Stimulated activated CD4-positive, alpha-beta T cell treated with anti-CD3 and anti-CD28 coated beads, Interleukin-2, amount 100 ng/mL, for 24 hours (primary cell): ENCODE measurements around the gene PLCG2.

Experiments used
- DNase-seq, 2 donors: peaks; one replicate each; pipeline ENCODE4 v3.0.0-alpha.2; 2020

PLCG2 gene

GRCh38 chr16:81882559-81882958 is 103.5 kb downstream of the PLCG2 start:
- no peak for DNase-seq

DNA sequence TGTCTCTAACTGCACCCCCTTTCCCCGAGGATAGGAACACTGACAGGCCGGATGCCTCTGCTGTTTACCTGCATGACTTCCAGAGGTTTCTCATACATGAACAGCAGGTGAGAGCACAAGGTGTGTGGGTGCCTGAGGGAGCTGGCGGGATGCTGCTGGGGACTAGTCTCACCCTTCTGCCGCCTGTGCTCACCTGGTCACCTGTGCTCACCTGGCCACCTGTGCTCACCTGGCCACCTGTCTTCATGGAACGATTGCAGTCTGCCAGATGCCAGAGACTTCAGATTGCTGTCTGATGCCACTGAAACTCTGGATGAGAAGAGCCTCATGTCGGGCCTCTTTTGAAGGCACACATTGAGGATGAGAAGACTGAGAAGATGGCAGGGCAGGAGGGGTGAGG is 104.1 kb downstream of the PLCG2 start:
- no peak for DNase-seq

DNA sequence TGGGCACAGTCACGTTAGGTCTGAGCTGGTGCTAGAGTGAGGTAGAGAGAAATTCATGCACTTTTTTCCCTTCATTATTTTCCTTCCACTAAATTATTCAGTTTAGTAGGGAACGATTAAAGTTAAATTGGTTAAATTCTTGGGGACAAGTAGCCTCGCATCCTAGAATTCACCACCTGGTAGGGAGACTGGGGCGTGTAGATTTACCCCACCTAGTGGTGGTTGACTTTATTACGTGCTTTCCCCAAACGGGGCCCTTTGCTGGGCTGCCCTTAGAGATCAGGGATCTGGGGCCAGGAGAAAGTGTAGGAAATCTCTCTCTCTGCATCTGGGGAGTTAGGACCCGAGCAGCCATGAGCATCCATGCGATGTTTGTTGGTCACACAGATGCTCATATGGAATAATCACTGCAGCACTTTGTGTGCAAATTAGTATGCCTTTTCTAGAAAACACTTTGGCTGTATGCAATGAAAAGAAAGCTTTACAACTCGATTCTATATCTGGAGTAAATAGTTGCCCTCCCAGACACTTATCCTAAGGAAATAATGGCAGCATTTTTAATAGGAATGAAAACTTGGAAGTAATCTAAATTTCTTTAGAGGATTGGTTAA is 107.0 kb downstream of the PLCG2 start:
- DNase-seq, result peak; percentile 26

DNA sequence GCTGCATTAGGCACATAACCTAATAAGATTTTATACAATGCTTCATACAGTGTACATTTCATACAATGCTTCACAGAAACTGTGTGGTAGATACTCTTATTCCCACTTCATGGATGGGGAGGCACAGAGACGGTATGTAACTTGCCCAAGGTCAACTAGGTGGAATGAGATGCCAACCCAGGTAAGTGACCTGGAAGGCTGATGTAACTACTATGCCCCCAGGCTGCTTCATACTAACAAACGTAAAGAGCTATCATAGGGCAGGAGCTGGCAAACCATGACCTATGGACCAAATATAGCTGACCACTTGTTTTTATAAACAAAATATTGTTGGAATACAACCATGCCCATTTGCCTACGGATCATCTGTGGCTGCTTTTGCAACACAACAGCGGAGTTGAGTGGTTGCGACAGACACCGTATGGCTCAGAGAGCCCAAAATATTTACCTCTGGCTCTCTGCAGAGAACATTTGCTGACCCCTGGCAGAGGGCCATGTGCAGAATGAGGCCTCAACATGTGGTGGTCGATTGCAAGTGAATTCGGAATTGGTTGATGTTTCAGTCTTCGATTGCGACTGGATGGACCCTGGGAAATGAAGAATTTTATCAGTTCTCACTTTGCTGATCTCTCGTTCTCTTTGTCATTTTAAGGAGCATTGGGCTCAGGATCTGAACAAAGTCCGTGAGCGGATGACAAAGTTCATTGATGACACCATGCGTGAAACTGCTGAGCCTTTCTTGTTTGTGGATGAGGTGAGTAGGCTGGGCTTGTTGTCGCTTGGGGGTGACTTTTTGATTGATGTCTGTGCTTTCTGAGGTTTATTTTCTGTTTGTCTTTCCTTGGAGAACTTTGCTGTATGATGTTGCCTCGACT is 109.7 kb downstream of the PLCG2 start:
- DNase-seq, result no peak

DNA sequence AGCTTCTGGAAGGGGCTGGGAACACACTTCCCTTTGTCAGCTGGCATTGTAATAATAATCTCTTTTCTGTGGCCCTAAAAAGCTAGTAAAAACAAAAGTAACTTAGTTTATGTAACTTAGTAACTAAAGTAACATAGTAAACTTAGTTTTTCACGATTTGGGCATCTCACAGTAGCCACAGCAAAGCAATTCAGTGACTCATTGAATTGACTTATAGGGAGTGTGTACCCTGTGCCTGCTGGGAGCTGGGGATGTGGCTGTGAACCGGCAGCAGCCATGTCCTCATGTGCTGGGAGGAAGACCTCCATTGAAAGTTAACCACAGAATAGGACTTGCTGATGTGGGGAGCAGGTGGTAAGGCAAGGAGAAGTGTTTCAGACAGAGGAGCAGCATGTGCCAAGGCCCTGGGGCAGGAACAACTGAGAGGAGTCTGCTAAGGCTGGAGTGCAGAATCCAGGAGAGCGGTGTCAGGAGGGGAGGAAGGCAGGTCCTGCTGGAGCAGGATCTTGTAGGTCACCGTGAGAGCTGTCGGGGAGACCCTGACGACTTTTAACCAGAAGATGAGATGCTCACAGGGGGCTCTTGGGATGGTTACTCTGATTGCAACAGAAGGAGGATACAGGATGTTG is 112.8 kb downstream of the PLCG2 start:
- DNase-seq, result no peak

DNA sequence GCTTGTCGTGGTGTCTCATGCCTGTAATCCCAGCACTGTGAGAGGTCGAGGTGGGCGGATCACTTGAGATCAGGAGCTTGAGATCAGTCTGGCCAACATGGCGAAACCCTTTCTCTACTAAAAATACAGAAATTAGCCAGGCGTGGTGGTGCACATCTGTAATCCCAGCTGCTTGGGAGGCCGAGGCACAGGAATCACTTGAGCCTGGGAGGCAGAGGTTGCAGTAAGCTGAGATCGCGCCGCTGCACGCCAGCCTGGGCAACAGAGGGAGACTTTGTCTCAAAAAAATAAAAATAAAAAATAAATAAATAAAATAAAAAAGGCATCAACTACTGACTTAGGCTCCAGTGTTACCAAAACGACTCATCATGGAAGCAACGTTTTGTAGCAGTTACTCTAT is 115.5 kb downstream of the PLCG2 start:
- no peak for DNase-seq

DNA sequence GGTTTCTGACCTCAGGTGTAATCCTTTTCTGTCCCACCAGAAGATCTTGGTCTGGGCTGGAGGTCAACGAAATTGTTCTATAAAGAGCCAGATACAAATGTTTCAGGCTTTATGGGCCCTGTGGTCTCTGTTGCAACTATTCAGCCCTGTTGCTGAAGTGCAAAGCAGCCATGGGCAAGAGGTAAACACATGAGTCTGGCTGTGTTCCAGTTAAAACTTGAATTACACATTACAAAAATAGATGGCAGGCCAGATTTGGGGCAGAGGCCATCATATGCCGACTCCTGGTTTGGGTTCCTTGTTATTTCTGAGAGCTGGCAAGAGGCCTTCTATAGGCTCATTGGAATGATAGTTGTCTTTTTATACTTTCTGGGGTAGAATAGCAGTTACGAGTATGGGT is 117.8 kb downstream of the PLCG2 start:
- DNase-seq, result no peak

GRCh38 chr16:81899601-81900000 is 120.5 kb downstream of the PLCG2 start:
- DNase-seq, result no peak

DNA sequence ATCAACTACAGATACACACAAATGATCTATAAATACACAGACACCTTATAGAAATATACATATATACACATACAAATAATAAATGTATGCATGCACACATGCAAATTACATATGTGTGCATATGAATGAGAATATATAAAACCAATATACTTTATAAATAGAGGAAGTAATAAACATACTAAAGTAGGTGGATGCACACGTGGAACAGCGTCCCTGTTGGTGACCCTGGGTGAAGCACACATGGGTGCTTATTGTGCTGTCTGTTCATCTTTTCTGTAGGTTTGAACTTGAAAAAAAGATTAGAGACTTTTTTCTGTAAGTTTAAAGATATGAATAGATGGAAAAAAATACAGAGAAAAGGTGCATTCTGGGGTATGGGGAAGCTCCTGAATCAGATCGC is 120.9 kb downstream of the PLCG2 start:
- DNase-seq, result no peak

- DNase-seq, result no peak
Observed at GRCh38 chr16:81900456-81900855, 121.4 kb downstream of the PLCG2 start.

GRCh38 chr16:81901484-81901883 is 122.4 kb downstream of the PLCG2 start:
- no peak for DNase-seq

GRCh38 chr16:81902025-81902424 is 122.9 kb downstream of the PLCG2 start:
- DNase-seq, result no peak

DNA sequence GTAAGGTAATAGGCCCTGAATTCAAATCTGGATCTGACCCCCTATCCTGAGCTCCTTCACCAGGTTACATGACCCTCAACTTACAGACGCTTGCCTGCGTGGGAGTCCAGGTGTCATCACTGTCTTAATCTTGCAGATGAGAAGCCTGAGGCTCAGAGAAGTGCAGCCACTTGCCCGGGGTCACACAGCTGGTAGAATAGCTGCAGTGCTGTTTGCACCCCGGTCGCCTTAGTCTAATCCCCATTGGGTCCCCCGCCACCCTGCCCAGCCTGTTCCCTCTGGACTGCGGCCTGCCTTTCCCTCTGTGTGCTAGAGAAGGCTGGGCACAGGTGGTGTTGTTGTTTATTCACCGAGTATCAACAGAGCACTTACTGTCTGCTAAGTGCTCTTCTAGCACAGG is 125.2 kb downstream of the PLCG2 start:
- no peak for DNase-seq

DNA sequence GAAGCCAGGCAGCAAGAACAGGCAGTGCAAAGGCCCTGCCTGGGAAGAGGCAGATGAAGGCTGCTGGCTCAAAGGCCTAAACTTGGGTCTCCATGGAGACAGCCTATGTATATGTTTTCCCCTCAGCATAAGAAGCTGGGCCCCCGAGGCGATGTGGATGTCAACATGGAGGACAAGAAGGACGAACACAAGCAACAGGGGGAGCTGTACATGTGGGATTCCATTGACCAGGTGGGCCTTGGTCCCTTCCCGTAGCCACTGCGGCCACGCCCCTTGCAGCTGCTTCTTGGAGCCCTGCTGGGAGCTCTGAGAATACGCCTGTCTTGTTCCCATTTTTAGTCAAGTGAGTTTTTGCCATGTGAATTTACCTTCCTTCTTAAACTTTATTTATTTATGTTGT is 126.2 kb downstream of the PLCG2 start:
- DNase-seq, result no peak

DNA sequence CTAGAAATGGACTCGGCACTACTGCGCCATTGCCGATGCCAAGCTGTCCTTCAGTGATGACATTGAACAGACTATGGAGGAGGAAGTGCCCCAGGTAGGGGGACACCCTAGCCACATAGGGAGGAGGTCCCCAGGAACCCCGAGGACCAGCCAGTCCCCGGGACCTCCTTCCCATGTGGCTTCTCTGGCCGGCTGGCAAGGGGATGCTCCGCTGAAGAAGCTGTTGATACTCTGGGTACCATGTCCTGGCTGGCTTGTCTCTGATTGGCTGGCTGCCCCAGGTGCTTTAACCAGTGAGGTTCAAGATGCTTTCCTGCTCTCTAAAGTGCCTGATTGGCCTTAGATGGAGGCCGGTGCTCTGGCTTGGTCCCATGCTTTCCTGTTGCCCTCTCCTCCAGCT is 128.6 kb downstream of the PLCG2 start:
- no peak for DNase-seq

GRCh38 chr16:81908466-81909262 is 129.6 kb downstream of the PLCG2 start:
- DNase-seq, result no peak

DNA sequence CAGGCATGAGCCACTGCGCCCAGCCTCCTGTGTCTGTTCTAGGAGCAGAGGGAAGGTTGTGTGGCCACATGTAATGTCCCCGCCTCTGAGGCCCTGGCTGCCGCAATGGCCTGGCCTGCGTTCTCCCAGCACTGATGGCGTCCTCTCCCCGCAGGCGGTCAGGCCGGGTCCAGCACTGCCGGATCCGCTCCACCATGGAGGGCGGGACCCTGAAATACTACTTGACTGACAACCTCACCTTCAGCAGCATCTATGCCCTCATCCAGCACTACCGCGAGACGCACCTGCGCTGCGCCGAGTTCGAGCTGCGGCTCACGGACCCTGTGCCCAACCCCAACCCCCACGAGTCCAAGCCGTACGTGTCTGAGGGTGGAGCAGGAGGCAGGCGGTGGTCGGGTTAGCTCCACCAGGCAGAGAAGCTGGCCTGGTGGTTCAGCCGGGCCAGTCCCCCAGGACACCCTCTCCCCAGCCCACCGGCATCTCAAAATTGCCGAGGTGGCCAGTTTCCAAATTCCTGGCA is 131.3 kb downstream of the PLCG2 start:
- no peak for DNase-seq

DNA sequence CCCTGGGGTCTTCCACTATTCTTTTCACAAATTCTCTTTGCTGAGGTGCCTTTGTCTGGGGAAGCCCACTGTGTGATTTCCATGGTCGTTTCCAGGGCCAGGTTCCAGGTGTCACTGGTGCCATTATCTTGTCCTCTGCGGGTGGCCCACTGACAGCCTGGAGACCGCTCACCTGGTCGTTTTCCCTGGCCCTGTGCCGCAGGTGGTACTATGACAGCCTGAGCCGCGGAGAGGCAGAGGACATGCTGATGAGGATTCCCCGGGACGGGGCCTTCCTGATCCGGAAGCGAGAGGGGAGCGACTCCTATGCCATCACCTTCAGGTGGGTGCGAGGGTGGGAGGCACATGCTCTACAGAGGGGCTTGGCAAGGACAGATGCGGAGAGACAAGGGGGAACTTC is 133.3 kb downstream of the PLCG2 start:
- no peak for DNase-seq

GRCh38 chr16:81913222-81913621 is 134.1 kb downstream of the PLCG2 start:
- no peak for DNase-seq

DNA sequence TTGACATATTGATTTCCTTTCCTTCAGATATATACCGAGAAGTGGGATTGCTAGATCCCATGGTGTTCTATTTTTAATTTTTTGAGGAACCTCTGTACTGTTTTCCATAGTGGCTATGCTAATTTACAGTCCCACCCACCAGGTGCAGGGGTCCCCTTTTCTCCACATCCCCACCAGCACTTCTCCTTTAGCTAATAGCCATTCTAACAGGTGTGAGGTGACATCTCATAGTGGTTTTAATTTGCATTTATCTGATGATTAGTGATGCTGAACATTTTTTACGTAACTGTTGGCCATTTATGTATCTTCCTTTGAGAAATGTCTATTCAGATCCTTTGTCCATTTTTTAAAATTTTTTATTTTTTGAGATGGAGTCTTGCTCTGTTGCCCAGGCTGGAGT is 138.3 kb downstream of the PLCG2 start:
- DNase-seq, result no peak

GRCh38 chr16:81918927-81919326 is 139.8 kb downstream of the PLCG2 start:
- DNase-seq, result no peak

DNA sequence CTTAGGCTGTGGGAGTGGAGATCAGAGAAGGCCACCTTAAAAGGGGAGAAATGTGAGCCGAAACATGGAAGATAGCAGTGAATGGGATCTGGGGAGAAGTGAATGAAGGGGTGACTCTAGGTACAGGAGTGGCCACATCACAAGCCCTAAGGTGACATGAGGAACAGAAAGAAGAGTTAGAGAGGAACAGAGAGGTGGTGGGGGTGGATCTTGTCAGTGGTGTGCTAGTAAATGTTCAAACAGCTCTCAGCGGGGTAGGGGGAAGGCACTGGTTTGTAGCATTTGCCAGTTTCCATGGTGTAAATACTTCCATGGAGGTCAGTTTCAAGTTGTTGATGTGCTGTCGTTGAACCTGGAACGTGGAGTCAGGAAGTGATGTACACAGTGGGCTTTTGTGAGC is 141.4 kb downstream of the PLCG2 start:
- no peak for DNase-seq
